Measurements from ENCODE around the gene ATP8A1. TPM values are rescaled to one million over a fixed set of nuclear protein-coding genes. Genes with fewer than 3 reads are reported as not detected.

ATP8A1 gene
- total RNA-seq, 1 experiment from 2014 or later = 14.3 TPM

- TF ChIP-seq EMX1 (CRISPR knock-in tag; IDR thresholded peaks at IDR 0.05) (no peak), USF2 (CRISPR knock-in tag; IDR thresholded peaks at IDR 0.05) (no peak), SMAD3 (CRISPR knock-in tag; IDR thresholded peaks at IDR 0.05; ENCODE audit: borderline replicate concordance) (no peak), ZBTB43 (CRISPR knock-in tag; IDR thresholded peaks at IDR 0.05) (no peak)
Measured at GRCh38 chr4:42678512-42678911, 21.6 kb upstream of the ATP8A1 start (continued).

- POLR2A ChIA-PET = no interaction called here
- Mint-ChIP-seq H3K27me3 (ENCODE audit: low read depth) (no peaks in the 10 kb centered on the region), H3K4me1 (peaks cover 12% of the 10 kb centered on the region), H3K4me3 (no peak overlapping the region), H3K36me3 (no peaks in the 10 kb centered on the region), H3K27ac (no peak overlapping the region), H3K9me3 (peaks cover 10% of the 10 kb centered on the region)
- ATAC-seq = no peak
- CTCF ChIA-PET = interaction anchor here (1.4 kb wide), 1 partner anchor 19 kb away, joined by 3 read pairs; the partner anchor contains the start of gene ATP8A1
- no peak for DNase-seq (ENCODE audit: low spot score)
- TF ChIP-seq ETV6 (CRISPR knock-in tag; IDR thresholded peaks at IDR 0.05) (no peak), ZNF219 (CRISPR knock-in tag; IDR thresholded peaks at IDR 0.05; ENCODE audit: borderline replicate concordance) (no peak), ZNF396 (CRISPR knock-in tag; IDR thresholded peaks at IDR 0.05; ENCODE audit: borderline replicate concordance) (no peak), ARID4B (CRISPR knock-in tag; IDR thresholded peaks at IDR 0.05; ENCODE audit: borderline replicate concordance) (no peak), FOXP4 (CRISPR knock-in tag; IDR thresholded peaks at IDR 0.05) (no peak), TP53 (CRISPR knock-in tag; IDR thresholded peaks at IDR 0.05) (no peak), ZNF317 (CRISPR knock-in tag; IDR thresholded peaks at IDR 0.05; ENCODE audit: borderline replicate concordance, low read depth) (no peak), CREM (CRISPR knock-in tag; IDR thresholded peaks at IDR 0.05) (no peak), NR1H2 (CRISPR knock-in tag; IDR thresholded peaks at IDR 0.05) (no peak), SOX15 (CRISPR knock-in tag; IDR thresholded peaks at IDR 0.05) (no peak), ELF4 (CRISPR knock-in tag; IDR thresholded peaks at IDR 0.05; ENCODE audit: low read depth) (no peak), ZNF532 (CRISPR knock-in tag; IDR thresholded peaks at IDR 0.05; ENCODE audit: borderline replicate concordance) (no peak), OVOL2 (CRISPR knock-in tag; IDR thresholded peaks at IDR 0.05; ENCODE audit: borderline replicate concordance) (no peak), AFF4 (CRISPR knock-in tag; IDR thresholded peaks at IDR 0.05; ENCODE audit: borderline replicate concordance) (no peak)
Measured at GRCh38 chr4:42676066-42676951, 19.4 kb upstream of the ATP8A1 start.
